Left renal pelvis (tissue), 4 donors: ENCODE results near the gene SCTR. TPM values are rescaled to one million over a fixed set of nuclear protein-coding genes. Genes with fewer than 3 reads are reported as not detected.

ENCODE experiments used
- DNase-seq, 4 donors: peaks; one replicate each; pipeline ENCODE4 v3.0.0-alpha.2; 2013; ENCODE audit warnings: low read depth in 4 of 4, low spot score in 3 of 4
- polyA plus RNA-seq, 4 donors: library from polyadenylated mRNA; unstranded; fragments of 120-200 nt; gene quantifications; one replicate each; pipeline ENCODE4 v1.2.1, GENCODE V29; 2013; ENCODE audit not compliant: insufficient read length in 4 of 4

Gene SCTR
- polyA plus RNA-seq, 4 donors = 0.37 to 17.6 (median 7.7) TPM

- no peak for DNase-seq
These were observed 70.2 kb downstream of the SCTR start for GRCh38 chr2:119453972-119454593.

GRCh38 chr2:119451336-119452050 lies 72.8 kb downstream of the SCTR start:
- DNase-seq = no peak

GRCh38 chr2:119449521-119449920 lies 74.8 kb downstream of the SCTR start:
- DNase-seq = no peak

- DNase-seq = no peak
These were observed 75.7 kb downstream of the SCTR start for GRCh38 chr2:119448427-119449141.

GRCh38 chr2:119446037-119446436 lies 78.2 kb downstream of the SCTR start:
- no peak for DNase-seq

- DNase-seq = no peak
These were observed 81.4 kb downstream of the SCTR start for GRCh38 chr2:119442850-119443249.

GRCh38 chr2:119442226-119442619 lies 82.1 kb downstream of the SCTR start:
- DNase-seq = no peak

- DNase-seq = no peak
These were observed 82.7 kb downstream of the SCTR start for GRCh38 chr2:119441376-119442225.

GRCh38 chr2:119440873-119441272 lies 83.4 kb downstream of the SCTR start:
- DNase-seq = no peak

- DNase-seq = no peak
These were observed 83.8 kb downstream of the SCTR start for GRCh38 chr2:119440501-119440870.

- DNase-seq = no peak
These were observed 84.4 kb downstream of the SCTR start for GRCh38 chr2:119439574-119440500.

GRCh38 chr2:119438726-119439284 lies 85.5 kb downstream of the SCTR start:
- DNase-seq = no peak

GRCh38 chr2:119438128-119438656 lies 86.1 kb downstream of the SCTR start:
- no peak for DNase-seq

- DNase-seq = no peak
These were observed 87.1 kb downstream of the SCTR start for GRCh38 chr2:119436993-119437772.

- no peak for DNase-seq
These were observed 88.4 kb downstream of the SCTR start for GRCh38 chr2:119435953-119436297.

GRCh38 chr2:119435081-119435952 lies 89.0 kb downstream of the SCTR start:
- no peak for DNase-seq

GRCh38 chr2:119434664-119435063 lies 89.6 kb downstream of the SCTR start:
- DNase-seq = no peak
